CD14-positive monocyte (primary cell): ENCODE measurements around the gene CHTOP. TPM values are rescaled to one million over a fixed set of nuclear protein-coding genes. Genes with fewer than 3 reads are reported as not detected.
A peak's percentile ranks its signal among the peaks of the same experiment; 100 is the strongest.

ENCODE experiments used
- DNase-seq, 3 donors: peaks; one replicate each; pipeline ENCODE4 v3.0.0-alpha.2; 2011 to 2022
- H2AFZ ChIP-seq: 2 replicates; pipeline ENCODE4 v1.6.0; 2012; ENCODE audit warnings: mild to moderate bottlenecking, low read depth, low read length, inconsistent platforms; ENCODE audit not compliant: insufficient read depth, poor library complexity, severe bottlenecking
- H3K27ac ChIP-seq, 2 donors: 1 replicate in 1 of 2; 2 replicates in 1 of 2; pipeline ENCODE4 v1.5.1; 2012 to 2013; ENCODE audit warnings: low read length in 2 of 2, control low read depth in 1 of 2, inconsistent platforms in 1 of 2, low read depth in 1 of 2, mild to moderate bottlenecking in 1 of 2
- H3K27me3 ChIP-seq, 2 donors: one replicate each; pipeline versions ENCODE4 v1.6.0 to v1.6.1; 2011 to 2013; ENCODE audit warnings: low read length in 2 of 2; ENCODE audit not compliant: control insufficient read depth in 2 of 2, insufficient read depth in 2 of 2
- H3K36me3 ChIP-seq, 2 donors: replicated peaks in 1 of 2; 1 replicate in 1 of 2; 2 replicates in 1 of 2; pipeline versions ENCODE4 v1.5.1 to v1.6.1; 2012 to 2013; ENCODE audit warnings: low read length in 2 of 2, control low read depth in 1 of 2, inconsistent platforms in 1 of 2, mild to moderate bottlenecking in 1 of 2; ENCODE audit not compliant: insufficient read depth in 2 of 2, control insufficient read depth in 1 of 2
- H3K4me1 ChIP-seq, 2 donors: 1 replicate in 1 of 2; 2 replicates in 1 of 2; pipeline versions ENCODE4 v1.5.1 to v1.6.1; 2012 to 2013; ENCODE audit warnings: low read length in 2 of 2, control low read depth in 1 of 2, inconsistent platforms in 1 of 2, mild to moderate bottlenecking in 1 of 2, moderate library complexity in 1 of 2; ENCODE audit not compliant: insufficient read depth in 2 of 2, control insufficient read depth in 1 of 2
- H3K4me2 ChIP-seq: replicated peaks from 2 replicates; pipeline ENCODE3; 2012; ENCODE audit warnings: low read length, moderate library complexity, mild to moderate bottlenecking; ENCODE audit not compliant: poor library complexity, severe bottlenecking; ENCODE audit errors: extremely low read depth
- H3K4me3 ChIP-seq, 3 experiments: fragments of 200-600 bp in 1 of 3; sonication (generic) in 1 of 3; replicated peaks in 1 of 3; 1 replicate in 2 of 3; 2 replicates in 1 of 3; pipeline ENCODE4 v1.5.1; 2011 to 2013; ENCODE audit warnings: low read length in 3 of 3, mild to moderate bottlenecking in 3 of 3, control low read depth in 2 of 3, low read depth in 2 of 3, inconsistent platforms in 1 of 3, moderate library complexity in 1 of 3
- H3K79me2 ChIP-seq: 2 replicates; pipeline ENCODE4 v1.6.0; 2012; ENCODE audit warnings: mild to moderate bottlenecking, control low read depth, inconsistent platforms, low read length, moderate library complexity; ENCODE audit not compliant: insufficient read depth
- H3K9ac ChIP-seq: 2 replicates; pipeline ENCODE4 v1.6.0; 2017; ENCODE audit warnings: low read length, mild to moderate bottlenecking; ENCODE audit not compliant: insufficient read depth, poor library complexity, severe bottlenecking
- H3K9me3 ChIP-seq, 2 donors: replicated peaks in 1 of 2; 1 replicate in 1 of 2; 2 replicates in 1 of 2; pipeline versions ENCODE4 v1.5.1 to v1.6.1; 2012 to 2013; ENCODE audit warnings: low read length in 2 of 2, control low read depth in 1 of 2; ENCODE audit not compliant: control insufficient read depth in 1 of 2, insufficient read depth in 1 of 2
- H4K20me1 ChIP-seq: 2 replicates; pipeline ENCODE4 v1.6.0; 2012; ENCODE audit warnings: mild to moderate bottlenecking, low read length, control low read depth, moderate library complexity; ENCODE audit not compliant: insufficient read depth
- H3K27ac Mint-ChIP-seq, 7 donors: one replicate each; pipeline ENCODE4 v1.8.0; 2020; ENCODE audit warnings: mild to moderate bottlenecking in 7 of 7, mixed read lengths in 7 of 7, moderate library complexity in 6 of 7, inconsistent platforms in 2 of 7
- H3K27me3 Mint-ChIP-seq, 3 donors: one replicate each; pipeline ENCODE4 v1.8.0; 2021 to 2022; ENCODE audit warnings: low read depth in 3 of 3, mild to moderate bottlenecking in 3 of 3, mixed read lengths in 3 of 3, moderate library complexity in 3 of 3, inconsistent platforms in 1 of 3
- H3K36me3 Mint-ChIP-seq, 2 donors: one replicate each; pipeline ENCODE4 v1.8.0; 2020; ENCODE audit warnings: mixed read lengths in 2 of 2, inconsistent platforms in 1 of 2, mild to moderate bottlenecking in 1 of 2
- H3K4me1 Mint-ChIP-seq: one replicate; pipeline ENCODE4 v1.8.0; 2020; ENCODE audit warnings: mild to moderate bottlenecking, mixed read lengths
- H3K4me3 Mint-ChIP-seq, 2 donors: one replicate each; pipeline ENCODE4 v1.8.0; 2020; ENCODE audit warnings: mild to moderate bottlenecking in 2 of 2, mixed read lengths in 2 of 2, moderate library complexity in 1 of 2
- H3K9me3 Mint-ChIP-seq, 7 donors: one replicate each; pipeline ENCODE4 v1.8.0; 2020 to 2022; ENCODE audit warnings: mixed read lengths in 7 of 7, mild to moderate bottlenecking in 6 of 7, moderate library complexity in 6 of 7, inconsistent platforms in 2 of 7
- WGBS: methylation state at CpG from one replicate; pipeline ENCODE4 v1.1.5; 2013; ENCODE audit warnings: missing lambda C conversion rate; ENCODE audit not compliant: insufficient coverage; 5-methylcytosine and 5-hydroxymethylcytosine counted together
- intact Hi-C, 2 donors: fragments of 100-400 bp; cut with micrococcal nuclease; formaldehyde crosslinking; loops; one replicate each; pipeline versions ENCODE4 v1.15.0 to v1.15.1; 2023
- polyA plus RNA-seq, 3 donors: library from polyadenylated mRNA; depleted of rRNA in 1 of 3; unstranded in 2 of 3; stranded (reverse) in 1 of 3; fragments of 300-500 nt in 2 of 3; fragments of >200 nt in 1 of 3; fragmentation: Illumina TruSeq in 2 of 3; gene quantifications; 1 replicate in 2 of 3; 2 replicates in 1 of 3; pipeline ENCODE4 v1.2.3, GENCODE V29; 2012 to 2021
- TF ChIP-seq, protein P1 (sequence below): fragments of 200-600 bp; IDR thresholded peaks from one replicate; pipeline ENCODE4 v1.8.0; 2022; ENCODE audit warnings: antibody characterized with exemption, mild to moderate bottlenecking

The CHTOP gene
- polyA plus RNA-seq, 3 donors: 28.1 to 56.2 (median 38.2) TPM

DNA sequence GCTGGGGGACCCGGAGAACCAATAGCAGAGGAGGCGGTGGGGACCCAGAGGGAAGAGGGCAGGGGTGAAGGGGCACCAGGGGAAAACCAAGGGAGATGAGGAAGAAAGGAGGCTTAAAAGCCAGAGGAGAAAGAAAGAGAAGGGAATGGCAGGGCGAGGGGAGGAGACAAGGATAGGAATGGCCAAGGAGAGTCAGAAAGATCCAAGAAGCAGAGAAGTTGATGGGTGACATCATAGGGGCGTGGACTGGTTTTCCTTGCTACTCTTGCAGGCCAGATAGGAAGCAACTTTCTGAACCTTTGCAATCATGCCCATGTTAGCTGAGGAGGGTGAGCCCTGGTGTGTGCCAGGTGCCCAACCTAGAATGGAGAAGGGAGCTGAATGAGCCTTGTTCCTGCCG, 50.0 kb downstream of the CHTOP start:
- Histone ChIP-seq H3K9me3 (no peaks in the 10 kb centered on the region), H3K4me2 (no peak overlapping the region), H4K20me1 (no peaks in the 10 kb centered on the region), H3K9ac (no peak overlapping the region), H2AFZ (no peak overlapping the region), H3K27ac (no peak overlapping the region), H3K36me3 (no peaks in the 10 kb centered on the region), H3K4me3 (no peak overlapping the region), H3K79me2 (no peaks in the 10 kb centered on the region), H3K4me1 (peaks cover 6 to 12% of the 10 kb centered on the region in 2 donors), H3K27me3 (peaks cover 14 to 33% of the 10 kb centered on the region in 2 donors)
- Mint-ChIP-seq H3K4me1 (peaks cover 21% of the 10 kb centered on the region), H3K9me3 (peaks cover 0 to 7% (median 5%) of the 10 kb centered on the region in 7 donors), H3K36me3 (peaks cover 4% of the 10 kb centered on the region in 2 donors), H3K27me3 (peaks cover 31 to 42% (median 35%) of the 10 kb centered on the region in 3 donors), H3K4me3 (no peak overlapping the region), H3K27ac (peak overlapping the region in 1 of 7 donors; percentile 72)
- intact Hi-C loops: no loop called here
- TF ChIP-seq, protein P1, sequence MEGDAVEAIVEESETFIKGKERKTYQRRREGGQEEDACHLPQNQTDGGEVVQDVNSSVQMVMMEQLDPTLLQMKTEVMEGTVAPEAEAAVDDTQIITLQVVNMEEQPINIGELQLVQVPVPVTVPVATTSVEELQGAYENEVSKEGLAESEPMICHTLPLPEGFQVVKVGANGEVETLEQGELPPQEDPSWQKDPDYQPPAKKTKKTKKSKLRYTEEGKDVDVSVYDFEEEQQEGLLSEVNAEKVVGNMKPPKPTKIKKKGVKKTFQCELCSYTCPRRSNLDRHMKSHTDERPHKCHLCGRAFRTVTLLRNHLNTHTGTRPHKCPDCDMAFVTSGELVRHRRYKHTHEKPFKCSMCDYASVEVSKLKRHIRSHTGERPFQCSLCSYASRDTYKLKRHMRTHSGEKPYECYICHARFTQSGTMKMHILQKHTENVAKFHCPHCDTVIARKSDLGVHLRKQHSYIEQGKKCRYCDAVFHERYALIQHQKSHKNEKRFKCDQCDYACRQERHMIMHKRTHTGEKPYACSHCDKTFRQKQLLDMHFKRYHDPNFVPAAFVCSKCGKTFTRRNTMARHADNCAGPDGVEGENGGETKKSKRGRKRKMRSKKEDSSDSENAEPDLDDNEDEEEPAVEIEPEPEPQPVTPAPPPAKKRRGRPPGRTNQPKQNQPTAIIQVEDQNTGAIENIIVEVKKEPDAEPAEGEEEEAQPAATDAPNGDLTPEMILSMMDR: no peak
- 93% methylated on average over 4 of the region's 5 CpGs for WGBS
- DNase-seq: no peak

DNA sequence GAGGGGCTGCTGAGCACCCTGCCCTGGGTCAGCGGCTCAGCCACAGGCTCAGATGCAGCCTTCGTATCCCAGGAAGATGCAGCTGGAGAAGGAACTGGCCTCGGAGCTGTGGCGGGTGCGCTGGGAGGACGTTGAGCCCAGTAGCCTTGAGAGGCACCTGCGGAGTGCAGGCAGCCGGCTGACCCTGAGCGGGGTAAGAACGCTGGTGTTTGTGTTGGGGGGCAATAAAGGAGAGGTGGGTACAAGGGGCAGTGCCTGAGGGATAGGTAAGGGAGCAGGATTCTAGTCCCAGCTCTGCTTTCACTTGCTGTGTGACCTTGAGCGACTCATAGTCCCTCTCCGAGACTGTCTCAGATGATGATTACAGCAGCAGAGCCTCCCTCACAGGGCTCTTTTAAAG, 51.0 kb downstream of the CHTOP start:
- WGBS: 92% methylated on average over 8 of the region's 12 CpGs
- Mint-ChIP-seq H3K4me3 (no peak overlapping the region), H3K36me3 (peaks cover 1 to 4% of the 10 kb centered on the region in 2 donors), H3K27me3 (peaks cover 22 to 31% (median 26%) of the 10 kb centered on the region in 3 donors), H3K9me3 (peaks cover 0 to 6% (median under 1%) of the 10 kb centered on the region in 7 donors), H3K4me1 (peaks cover 15% of the 10 kb centered on the region), H3K27ac (no peak overlapping the region)
- H3K9me3 ChIP-seq: no peaks in the 10 kb centered on the region
- TF ChIP-seq, protein P1: no peak
- no peak overlapping the region for H2AFZ ChIP-seq
- H3K27me3 ChIP-seq: peaks cover 9 to 27% of the 10 kb centered on the region in 2 donors
- no peaks in the 10 kb centered on the region for H3K36me3 ChIP-seq
- no peak overlapping the region for H3K27ac ChIP-seq
- peaks cover under 1 to 1% of the 10 kb centered on the region in 2 donors for H3K4me1 ChIP-seq
- H3K79me2 ChIP-seq: no peaks in the 10 kb centered on the region
- H3K4me3 ChIP-seq: no peak overlapping the region
- H4K20me1 ChIP-seq: no peaks in the 10 kb centered on the region
- H3K4me2 ChIP-seq: no peak overlapping the region
- no peak overlapping the region for H3K9ac ChIP-seq
- intact Hi-C loops: no loop called here
- DNase-seq: no peak
